WTC11 (cell line): Measurements from ENCODE around the gene ZNF362.

ENCODE experiments used
- ESRRA ChIP-seq: sonication (generic); formaldehyde crosslinking; IDR thresholded peaks from 2 replicates; pipeline ENCODE4 v1.8.1; 2022; ENCODE audit warnings: mild to moderate bottlenecking, missing genetic modification reagents, borderline replicate concordance
- JUN ChIP-seq: sonication (generic); formaldehyde crosslinking; IDR thresholded peaks from 2 replicates; pipeline ENCODE4 v1.8.0; 2023; ENCODE audit warnings: mild to moderate bottlenecking, missing genetic modification reagents
- ZNF121 ChIP-seq: sonication (generic); formaldehyde crosslinking; IDR thresholded peaks from 2 replicates; pipeline ENCODE4 v1.8.0; 2023; ENCODE audit warnings: missing genetic modification reagents
- TF ChIP-seq, protein P1 (sequence below): fragments of 200-600 bp; IDR thresholded peaks from 2 replicates; pipeline ENCODE4 v1.8.0; 2022; ENCODE audit warnings: antibody characterized with exemption
- TF ChIP-seq, protein P2 (sequence below): sonication (generic); formaldehyde crosslinking; IDR thresholded peaks from 2 replicates; pipeline ENCODE4 v1.8.1; 2022; ENCODE audit warnings: low read depth, missing genetic modification reagents, borderline replicate concordance
- TF ChIP-seq, protein P3 (sequence below): sonication (generic); formaldehyde crosslinking; IDR thresholded peaks from 2 replicates; pipeline ENCODE4 v1.8.0; 2022; ENCODE audit warnings: mild to moderate bottlenecking, missing genetic modification reagents

DNA sequence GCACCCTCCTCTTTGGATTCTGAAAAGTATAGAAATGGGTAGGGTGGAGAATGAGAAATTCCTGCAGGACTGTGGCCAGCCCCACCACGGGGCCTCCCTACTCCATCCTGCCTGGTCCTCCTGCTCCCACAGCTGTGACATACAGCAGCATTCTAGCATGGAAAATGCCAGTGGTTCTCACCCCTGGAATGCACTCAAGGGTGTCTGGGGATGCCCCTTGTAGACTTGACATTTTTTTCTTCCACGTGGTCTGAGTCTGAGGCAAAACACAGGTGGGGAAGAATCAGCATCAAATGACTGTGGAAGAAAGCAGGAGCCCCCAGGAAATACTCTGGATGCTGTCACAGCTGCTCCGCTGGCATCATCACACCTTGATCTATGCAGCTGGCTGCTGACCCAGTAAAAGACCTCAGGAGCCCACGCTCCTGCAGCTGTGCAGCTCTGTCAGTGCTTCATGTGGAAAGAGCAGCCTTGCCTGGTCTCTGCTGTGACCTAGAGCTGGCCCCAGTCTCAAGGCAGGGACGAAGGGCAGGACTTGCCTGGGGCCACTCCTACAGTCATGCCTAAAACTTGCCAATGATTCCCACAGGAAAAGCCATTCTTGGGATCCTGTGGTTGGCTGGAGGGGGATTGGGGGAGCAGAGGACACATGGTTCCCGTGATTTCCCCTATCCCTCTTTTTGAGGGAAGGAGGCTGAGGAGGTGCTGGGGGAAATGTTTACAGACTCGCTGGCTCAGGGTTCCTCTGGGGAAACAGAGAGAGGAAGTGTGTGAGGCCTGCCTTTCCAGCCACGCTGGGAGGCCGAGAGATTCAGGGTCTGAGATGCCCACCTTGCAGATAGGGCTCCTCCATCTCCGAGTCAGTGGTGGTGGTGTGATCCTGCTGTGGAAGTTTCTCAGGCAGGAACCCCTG lies 75.4 kb downstream of the ZNF362 start:
- TF ChIP-seq, protein P1, sequence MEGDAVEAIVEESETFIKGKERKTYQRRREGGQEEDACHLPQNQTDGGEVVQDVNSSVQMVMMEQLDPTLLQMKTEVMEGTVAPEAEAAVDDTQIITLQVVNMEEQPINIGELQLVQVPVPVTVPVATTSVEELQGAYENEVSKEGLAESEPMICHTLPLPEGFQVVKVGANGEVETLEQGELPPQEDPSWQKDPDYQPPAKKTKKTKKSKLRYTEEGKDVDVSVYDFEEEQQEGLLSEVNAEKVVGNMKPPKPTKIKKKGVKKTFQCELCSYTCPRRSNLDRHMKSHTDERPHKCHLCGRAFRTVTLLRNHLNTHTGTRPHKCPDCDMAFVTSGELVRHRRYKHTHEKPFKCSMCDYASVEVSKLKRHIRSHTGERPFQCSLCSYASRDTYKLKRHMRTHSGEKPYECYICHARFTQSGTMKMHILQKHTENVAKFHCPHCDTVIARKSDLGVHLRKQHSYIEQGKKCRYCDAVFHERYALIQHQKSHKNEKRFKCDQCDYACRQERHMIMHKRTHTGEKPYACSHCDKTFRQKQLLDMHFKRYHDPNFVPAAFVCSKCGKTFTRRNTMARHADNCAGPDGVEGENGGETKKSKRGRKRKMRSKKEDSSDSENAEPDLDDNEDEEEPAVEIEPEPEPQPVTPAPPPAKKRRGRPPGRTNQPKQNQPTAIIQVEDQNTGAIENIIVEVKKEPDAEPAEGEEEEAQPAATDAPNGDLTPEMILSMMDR = no peak
- TF ChIP-seq JUN (CRISPR knock-in tag) (no peak), ESRRA (no peak), ZNF121 (CRISPR knock-in tag) (no peak)
- TF ChIP-seq, protein P2, sequence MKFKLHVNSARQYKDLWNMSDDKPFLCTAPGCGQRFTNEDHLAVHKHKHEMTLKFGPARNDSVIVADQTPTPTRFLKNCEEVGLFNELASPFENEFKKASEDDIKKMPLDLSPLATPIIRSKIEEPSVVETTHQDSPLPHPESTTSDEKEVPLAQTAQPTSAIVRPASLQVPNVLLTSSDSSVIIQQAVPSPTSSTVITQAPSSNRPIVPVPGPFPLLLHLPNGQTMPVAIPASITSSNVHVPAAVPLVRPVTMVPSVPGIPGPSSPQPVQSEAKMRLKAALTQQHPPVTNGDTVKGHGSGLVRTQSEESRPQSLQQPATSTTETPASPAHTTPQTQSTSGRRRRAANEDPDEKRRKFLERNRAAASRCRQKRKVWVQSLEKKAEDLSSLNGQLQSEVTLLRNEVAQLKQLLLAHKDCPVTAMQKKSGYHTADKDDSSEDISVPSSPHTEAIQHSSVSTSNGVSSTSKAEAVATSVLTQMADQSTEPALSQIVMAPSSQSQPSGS = no peak
- TF ChIP-seq, protein P3, sequence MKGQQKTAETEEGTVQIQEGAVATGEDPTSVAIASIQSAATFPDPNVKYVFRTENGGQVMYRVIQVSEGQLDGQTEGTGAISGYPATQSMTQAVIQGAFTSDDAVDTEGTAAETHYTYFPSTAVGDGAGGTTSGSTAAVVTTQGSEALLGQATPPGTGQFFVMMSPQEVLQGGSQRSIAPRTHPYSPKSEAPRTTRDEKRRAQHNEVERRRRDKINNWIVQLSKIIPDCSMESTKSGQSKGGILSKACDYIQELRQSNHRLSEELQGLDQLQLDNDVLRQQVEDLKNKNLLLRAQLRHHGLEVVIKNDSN (CRISPR knock-in tag) = no peak
